HTERT RPE-1 (cell line): ENCODE results near the gene TBKBP1.

ENCODE experiments used
- in situ Hi-C: fragments of 300-500 bp; cut with MboI; formaldehyde crosslinking; loops from 4 replicates; pipeline ENCODE4 v1.14.3; 2020; ENCODE audit warnings: low sequenced_read_pairs

TBKBP1 gene

DNA sequence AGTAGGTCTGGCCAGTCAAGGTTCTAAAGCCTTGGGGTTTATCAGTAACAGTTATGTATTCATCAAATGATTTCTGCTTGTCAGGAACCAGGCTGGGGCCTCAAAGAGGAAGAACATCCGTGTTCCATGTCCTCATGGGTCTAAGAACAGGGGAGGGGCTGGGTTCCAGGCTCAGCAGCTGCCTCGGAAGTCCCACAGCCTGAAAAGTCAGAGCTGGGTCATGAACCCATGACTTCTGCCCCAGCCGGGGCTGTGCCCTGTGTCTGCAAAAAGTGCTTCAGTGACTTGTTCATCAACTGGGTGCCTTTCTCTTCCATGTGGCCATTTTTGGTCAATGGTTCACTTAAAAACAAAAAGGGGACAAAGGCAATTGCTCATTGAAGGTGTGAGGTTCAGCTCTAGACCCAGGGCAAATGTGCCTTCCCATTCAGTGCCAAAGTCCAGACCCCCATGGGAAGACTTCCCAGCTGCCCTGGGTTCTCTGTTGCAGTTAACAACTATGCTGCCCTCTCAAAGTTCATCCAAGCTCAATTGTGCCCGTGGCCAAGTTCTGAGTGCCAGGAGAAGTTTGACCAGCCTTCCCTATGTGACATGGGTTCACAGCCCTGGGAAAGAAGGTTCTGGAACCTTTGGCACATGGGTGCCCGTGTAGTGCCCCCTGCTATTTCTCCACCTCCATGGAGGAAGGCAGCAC, 18.5 kb downstream of the TBKBP1 start:
- in situ Hi-C loops = no loop called here

- in situ Hi-C loops = no loop called here
Measured at GRCh38 chr17:47713980-47714700, 20.2 kb downstream of the TBKBP1 start.

GRCh38 chr17:47714773-47715396, 20.9 kb downstream of the TBKBP1 start:
- in situ Hi-C loops = no loop called here

GRCh38 chr17:47715669-47716325, 21.8 kb downstream of the TBKBP1 start:
- in situ Hi-C loops = no loop called here

- in situ Hi-C loops = no loop called here
Measured at GRCh38 chr17:47716375-47716774, 22.4 kb downstream of the TBKBP1 start.

- in situ Hi-C loops = no loop called here
Measured at GRCh38 chr17:47717261-47717697, 23.3 kb downstream of the TBKBP1 start.

GRCh38 chr17:47717979-47718621, 24.1 kb downstream of the TBKBP1 start:
- in situ Hi-C loops = no loop called here

DNA sequence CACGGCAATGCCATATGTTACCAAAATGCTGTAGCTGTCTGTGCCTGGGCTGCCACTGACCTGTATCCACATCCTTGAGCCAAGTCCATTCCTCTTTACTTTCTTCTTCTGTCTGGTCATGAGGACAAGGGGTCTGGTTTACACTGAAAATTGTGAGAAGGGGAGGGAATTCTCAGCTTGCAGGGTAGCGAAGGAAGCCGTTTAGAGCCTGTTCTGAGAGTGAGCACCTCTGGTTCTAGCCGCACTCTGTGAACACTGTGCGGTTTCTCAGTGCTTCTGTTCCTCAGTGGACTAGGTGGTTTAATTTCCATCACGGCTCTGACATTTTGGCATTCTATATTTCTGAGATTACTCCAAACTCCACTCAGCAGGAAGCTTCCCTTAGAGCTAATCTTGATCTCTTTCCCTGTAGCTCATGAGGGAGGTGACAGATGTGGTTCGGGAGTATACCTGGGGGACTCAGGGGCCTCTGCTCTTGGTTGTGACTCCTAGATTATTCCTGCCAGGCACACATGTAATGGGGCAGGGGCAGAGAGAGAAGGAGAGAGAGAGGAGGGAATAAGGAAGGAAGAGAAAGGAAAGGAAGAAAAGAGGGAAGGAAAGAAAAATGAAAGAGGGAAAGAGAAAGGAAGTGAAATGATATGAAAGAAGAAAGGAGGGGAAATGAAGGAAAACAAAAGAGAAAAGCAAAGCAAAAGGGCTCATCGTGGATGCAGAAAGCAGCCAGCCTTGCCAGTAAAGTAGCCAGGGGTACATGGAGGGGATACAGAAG, 24.9 kb downstream of the TBKBP1 start:
- in situ Hi-C loops = no loop called here

DNA sequence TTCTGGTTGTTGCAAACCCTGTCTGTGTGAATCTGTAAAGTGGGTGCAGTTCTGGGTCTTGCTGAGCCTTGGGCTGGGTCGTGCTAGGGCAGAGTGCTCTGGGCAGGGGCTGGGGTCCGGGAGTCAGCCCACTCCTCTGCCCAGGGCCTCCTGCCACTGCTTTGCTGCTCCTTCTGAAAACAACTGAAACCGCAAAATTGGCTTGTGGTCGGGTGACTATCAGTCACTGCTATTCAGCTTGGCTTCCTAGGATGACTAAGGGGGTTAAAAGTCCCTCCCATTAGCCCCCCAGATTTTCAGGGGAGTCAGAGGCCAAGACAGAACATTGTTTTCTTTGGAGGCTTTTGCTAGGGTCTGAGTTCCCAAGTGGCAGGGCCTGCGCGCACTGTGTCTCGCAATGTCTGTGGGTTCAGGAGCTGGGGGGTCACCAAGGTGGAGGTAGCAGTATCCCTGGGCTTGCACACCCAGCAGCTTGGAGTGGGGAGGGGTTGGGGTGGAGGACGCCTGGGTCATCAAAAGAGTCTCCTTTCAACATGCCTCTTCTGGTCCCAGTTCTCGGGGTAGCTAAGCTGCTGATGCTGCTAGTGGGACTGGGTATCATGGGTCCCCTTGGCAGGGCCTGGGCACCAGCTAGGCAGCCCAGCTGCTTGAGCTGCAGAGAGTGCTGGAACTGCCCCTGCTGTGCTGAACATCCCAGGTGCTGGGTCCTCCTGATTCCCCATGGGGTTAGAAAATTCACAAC, 25.6 kb downstream of the TBKBP1 start:
- in situ Hi-C loops = no loop called here

GRCh38 chr17:47720196-47720595, 26.2 kb downstream of the TBKBP1 start:
- in situ Hi-C loops = no loop called here

GRCh38 chr17:47720754-47721533, 27.0 kb downstream of the TBKBP1 start:
- in situ Hi-C loops = no loop called here

DNA sequence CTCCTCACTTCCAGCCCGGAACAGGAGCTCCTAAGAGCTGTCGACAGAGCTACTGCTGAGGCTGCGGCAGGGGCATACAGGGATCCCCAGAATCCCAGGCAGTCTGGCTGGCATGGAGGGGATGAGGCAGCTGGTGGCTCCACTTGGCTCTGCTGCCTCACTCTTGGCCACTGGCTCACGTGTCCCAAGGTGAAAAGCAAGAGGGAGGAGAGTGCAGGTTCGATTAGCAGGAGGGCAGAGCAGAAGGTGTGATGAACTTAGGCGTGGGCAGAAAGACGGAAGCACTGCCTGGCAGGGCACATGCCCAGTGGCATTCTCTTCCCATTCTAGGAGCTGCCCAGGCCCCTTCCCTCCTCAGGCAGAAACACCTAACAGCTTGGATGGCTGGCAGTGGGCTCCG, 27.8 kb downstream of the TBKBP1 start:
- in situ Hi-C loops = no loop called here

DNA sequence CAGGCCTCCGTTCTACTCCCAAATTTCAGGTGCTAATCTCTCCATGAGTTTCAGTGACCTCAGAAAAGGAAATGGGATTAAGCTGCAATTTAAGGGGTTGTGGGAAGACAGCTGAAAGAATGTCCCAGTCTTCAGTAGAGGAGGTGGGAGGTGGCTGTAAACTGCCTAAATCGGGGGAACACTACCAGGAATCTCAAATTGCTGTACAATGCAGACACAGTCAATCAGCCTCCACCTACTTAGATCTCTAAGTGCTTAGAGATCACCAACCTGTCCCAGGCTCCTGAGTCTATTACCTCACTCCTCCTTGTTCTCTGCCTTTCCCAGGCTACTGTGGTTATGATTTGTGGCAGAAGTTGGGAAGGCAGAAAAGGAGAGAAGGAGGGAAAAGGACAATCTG, 30.7 kb downstream of the TBKBP1 start:
- in situ Hi-C loops = no loop called here

- in situ Hi-C loops = no loop called here
Measured at GRCh38 chr17:47725446-47726111, 31.6 kb downstream of the TBKBP1 start.

DNA sequence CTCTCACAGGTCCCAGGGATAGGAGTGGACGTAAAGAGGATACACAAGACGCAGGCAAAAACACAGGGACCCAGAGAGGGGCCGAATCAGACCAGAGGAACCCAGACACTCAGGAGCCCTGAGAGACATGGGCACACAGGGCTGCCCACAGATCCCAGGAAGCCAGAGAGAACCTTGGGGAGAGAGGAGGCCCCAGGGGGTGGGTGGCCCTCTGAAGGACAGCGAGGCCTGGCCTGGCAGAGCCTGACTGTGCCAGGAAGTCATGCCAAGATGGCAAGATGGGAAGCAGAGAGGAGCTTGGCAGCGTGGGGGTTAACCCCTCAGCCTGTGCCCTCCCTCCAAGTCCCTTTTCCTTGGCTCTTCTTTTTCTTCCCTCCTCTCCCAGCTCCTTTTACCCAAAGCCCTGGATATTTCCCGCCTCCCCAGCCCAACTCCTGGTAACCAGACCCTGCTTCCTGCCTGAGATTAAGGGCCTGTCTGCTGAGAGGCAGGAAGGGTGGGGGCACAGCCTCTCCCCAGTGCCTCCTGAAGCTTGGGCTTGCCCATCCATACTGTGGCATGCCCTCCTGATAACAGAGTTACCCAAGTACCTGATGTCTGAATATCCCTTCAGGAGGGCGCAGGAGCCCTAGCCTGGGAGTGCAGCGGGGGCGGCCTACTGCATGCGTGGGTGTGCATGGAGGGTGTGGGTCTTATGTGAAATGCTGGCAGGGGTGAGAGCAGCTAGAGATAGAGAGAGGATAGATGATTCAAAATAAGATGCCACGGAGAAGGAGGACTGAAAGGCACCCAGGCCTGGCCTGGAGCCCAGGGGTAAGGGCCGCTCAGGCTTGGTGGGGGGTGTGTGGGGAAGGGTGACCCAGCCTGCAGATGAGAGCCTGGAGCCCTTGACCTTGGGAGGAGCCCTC, 33.1 kb downstream of the TBKBP1 start:
- in situ Hi-C loops = no loop called here

DNA sequence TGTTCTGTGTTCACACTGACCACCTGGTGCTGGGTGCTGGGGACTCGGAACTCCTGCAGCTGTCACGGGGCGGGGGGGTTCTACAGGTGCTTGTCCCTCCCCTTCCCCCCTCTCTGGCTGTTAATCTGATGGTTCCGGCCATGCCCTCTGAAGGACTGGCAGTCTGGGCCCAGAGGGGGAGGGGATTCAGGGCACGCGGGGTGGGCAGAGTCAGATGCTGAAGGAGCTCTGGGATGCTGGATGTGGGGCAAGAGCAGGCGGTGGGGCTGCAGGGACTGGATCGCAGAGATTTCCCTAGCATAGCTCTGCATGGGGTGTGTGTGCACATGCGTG, 33.7 kb downstream of the TBKBP1 start:
- in situ Hi-C loops = no loop called here

DNA sequence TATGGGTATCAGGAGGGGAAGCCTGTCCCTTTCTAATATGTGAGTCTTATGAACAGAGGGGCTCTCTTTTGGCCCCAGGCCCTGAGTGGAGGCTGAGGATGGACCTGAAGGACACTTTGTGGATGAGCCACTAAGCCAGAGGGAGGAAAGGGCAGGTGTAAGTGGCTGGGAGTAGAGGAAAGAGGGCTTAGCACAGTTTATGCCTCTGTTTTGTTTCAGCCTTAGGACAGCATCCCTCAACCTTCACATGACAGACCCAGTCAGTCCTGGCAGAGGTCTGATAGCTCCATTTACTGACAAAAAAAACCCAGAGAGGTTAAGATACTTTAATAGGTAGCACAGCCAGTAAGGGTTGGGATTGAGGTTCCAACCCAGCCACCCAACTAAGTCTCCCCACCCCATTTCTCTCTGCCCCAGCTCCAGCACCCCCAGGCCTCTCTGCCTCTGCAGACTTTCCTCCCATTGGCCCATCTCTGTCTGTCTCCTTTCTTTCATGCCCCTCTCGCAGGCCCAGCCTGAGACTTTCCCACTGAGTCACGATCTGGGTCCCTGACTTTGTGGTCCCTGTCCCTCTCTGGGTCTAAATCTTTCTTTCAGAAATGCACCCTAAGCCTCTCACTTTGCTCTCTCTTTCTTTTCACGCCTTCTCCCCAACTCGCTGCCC, 34.4 kb downstream of the TBKBP1 start:
- in situ Hi-C loops = no loop called here
